Epithelial cell of esophagus (primary cell): Measurements from ENCODE around the gene IZUMO4.

Experiments
- DNase-seq: peaks from one replicate; pipeline ENCODE4 v3.0.0; 2010; ENCODE audit warnings: low read depth
- H3K4me3 ChIP-seq: 2 replicates; pipeline ENCODE4 v1.5.1; 2011; ENCODE audit warnings: mild to moderate bottlenecking, low read length, control low read depth
- TF ChIP-seq, protein P1 (sequence below): IDR thresholded peaks from 2 replicates; pipeline ENCODE4 v1.5.1; 2011; ENCODE audit warnings: low read depth, mild to moderate bottlenecking, low read length, control low read depth, inconsistent platforms; ENCODE audit not compliant: insufficient read depth; ENCODE audit errors: missing control alignments

IZUMO4 gene

DNA sequence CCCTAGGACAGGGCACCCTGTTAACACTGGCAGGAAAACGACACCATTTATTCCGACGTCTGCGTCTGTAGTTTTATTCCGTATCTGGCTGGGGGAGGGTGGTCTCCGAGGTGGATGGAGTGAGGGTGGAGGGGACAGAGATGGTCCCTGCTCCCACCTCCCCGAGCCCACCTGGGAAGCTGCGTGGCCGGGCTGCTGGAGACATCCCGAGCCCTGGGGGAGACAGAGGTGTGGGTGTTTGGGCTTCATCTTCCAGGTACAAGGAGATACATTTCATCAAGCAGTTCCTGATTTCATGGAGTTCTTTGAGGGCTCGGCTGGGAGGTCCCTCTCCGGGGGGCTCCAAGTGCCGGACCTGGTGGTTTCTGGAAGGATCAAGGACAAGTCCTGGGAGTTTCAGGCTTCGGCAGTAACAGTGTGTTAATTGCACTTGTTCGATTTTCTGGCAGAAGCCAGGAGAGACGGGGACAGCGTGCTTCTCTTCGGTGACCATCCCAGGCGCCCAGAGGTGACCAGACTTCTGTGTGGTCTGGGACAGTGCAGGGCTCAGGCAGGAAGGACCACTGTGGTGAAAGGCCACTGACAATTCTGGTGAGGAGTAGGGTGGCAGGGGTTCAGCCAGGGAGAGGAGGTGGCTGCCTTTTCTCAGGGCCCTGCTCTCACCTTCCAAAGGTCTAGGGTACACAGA is 25.6 kb upstream of the IZUMO4 start:
- TF ChIP-seq, protein P1, sequence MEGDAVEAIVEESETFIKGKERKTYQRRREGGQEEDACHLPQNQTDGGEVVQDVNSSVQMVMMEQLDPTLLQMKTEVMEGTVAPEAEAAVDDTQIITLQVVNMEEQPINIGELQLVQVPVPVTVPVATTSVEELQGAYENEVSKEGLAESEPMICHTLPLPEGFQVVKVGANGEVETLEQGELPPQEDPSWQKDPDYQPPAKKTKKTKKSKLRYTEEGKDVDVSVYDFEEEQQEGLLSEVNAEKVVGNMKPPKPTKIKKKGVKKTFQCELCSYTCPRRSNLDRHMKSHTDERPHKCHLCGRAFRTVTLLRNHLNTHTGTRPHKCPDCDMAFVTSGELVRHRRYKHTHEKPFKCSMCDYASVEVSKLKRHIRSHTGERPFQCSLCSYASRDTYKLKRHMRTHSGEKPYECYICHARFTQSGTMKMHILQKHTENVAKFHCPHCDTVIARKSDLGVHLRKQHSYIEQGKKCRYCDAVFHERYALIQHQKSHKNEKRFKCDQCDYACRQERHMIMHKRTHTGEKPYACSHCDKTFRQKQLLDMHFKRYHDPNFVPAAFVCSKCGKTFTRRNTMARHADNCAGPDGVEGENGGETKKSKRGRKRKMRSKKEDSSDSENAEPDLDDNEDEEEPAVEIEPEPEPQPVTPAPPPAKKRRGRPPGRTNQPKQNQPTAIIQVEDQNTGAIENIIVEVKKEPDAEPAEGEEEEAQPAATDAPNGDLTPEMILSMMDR, result no peak
- H3K4me3 ChIP-seq, result no peak overlapping the region
- no peak for DNase-seq

DNA sequence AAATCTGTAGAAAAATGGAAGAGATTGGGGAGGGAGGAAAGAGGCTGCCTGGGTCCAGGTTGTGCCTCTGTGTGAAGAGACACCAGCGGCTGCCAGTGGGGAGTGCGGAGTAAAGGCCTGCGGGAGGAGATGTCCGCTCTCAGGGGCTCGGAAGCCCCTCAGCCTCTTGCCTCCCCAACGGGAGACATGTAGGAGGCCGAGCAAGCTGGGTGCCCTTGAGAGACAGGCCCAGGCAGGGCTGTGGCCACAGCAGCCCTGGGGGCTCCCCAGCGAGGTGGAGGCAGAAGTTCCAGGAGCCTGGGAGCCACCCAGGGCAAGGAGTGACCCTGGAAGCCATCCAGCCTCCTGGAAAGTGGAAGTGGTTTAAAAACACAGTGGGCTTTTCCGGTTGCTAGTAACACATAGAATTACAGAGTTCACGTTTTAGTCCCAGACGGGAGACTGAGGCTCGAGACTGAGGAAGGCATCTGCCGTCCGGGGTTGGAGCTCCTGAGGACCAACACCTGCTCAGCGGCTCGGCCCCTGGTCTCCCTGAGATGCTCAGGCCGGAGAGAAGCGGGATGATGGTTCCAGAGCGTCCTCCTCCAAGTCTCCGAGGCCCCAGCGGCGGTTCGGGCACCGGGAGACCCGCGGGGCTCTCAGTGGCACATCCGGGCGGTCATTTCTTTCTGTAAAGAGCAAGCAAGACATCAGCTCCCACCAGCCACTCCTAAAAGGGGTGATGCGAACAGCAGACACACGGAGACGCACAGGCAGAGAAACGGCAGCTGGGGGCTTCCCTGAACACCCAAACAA is 23.8 kb upstream of the IZUMO4 start:
- DNase-seq, result no peak
- TF ChIP-seq, protein P1, result no peak
- H3K4me3 ChIP-seq, result no peak overlapping the region

DNA sequence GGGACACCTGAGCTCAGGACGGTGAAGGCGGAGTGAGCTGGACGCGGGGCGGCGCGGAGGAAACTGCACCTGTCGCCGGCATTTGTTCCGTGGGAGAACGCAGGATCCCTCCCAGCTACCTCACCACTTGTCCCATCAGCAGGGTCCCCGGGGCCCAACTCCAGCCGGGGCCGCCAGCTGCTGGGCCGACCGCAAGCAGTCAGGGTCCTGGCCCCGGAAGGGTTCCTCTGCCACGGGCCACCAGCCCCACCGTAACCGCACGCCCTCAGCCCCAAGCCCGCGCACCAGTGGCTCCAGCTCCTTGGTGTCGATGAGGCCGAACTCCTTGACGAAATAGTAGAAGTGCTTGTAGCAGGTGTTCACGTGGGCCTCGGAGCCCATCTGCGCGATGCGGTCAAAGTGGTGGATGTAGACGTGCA is 20.2 kb upstream of the IZUMO4 start:
- DNase-seq, result no peak
- H3K4me3 ChIP-seq, result no peak overlapping the region
- TF ChIP-seq, protein P1, result no peak

DNA sequence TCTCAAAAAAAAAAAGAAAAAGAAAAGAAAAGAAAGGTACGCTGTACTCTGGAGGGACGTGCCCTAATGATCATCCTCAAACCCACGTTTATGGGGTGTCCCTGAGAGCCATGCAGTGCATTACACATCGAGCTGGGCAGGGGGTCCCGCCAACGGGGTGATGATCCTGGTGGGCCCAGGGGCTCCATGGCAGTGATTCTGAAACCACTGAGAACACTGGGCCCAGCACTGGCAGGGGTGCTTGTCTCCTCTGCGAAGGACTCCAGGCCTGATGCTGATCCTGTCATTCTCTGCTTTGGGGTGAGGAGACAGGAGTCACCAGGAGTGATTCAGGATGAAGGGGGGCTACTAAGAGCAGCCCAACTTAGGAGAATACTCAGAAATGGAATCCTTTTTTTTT is 19.3 kb upstream of the IZUMO4 start:
- no peak overlapping the region for H3K4me3 ChIP-seq
- no peak for DNase-seq
- TF ChIP-seq, protein P1, result no peak

DNA sequence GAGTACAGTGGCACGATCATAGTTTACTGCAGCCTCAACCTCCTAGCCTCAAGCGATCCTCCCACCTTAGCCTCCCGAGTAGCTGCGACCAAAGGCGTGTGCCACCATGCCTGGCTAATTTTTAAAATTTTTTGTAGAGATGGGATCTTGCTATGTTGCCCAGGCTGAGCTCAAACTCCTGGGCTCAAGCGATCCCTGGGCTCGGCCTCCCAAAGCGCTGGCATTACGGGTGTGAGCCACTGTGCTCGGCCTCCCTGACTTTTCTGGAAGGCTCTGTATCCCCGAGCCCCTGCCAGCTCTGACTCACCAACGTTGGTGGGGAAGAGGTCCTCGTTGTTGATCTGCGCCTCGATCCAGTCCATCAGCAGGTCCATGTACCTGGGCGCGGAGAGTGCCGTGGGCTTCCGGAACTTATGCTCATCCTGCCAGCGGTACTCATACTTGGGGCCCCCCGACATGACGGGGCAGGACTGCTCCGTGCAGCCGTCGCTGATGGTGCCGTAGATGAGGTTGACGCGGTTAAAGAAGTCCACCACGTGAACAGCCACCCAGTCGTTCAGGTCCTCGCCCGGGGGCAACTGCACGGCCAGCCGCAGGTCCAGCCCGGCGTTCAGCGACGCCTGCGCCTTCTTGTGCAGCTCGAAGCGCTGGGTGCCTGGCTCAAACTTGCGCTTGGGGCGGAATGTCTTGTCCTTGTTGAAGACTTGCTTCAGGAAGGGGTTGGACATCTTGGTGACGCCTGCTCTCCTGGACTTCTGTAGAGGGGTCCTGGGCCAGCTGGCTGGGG is 18.7 kb upstream of the IZUMO4 start:
- no peak for DNase-seq
- TF ChIP-seq, protein P1, result no peak
- no peak overlapping the region for H3K4me3 ChIP-seq

DNA sequence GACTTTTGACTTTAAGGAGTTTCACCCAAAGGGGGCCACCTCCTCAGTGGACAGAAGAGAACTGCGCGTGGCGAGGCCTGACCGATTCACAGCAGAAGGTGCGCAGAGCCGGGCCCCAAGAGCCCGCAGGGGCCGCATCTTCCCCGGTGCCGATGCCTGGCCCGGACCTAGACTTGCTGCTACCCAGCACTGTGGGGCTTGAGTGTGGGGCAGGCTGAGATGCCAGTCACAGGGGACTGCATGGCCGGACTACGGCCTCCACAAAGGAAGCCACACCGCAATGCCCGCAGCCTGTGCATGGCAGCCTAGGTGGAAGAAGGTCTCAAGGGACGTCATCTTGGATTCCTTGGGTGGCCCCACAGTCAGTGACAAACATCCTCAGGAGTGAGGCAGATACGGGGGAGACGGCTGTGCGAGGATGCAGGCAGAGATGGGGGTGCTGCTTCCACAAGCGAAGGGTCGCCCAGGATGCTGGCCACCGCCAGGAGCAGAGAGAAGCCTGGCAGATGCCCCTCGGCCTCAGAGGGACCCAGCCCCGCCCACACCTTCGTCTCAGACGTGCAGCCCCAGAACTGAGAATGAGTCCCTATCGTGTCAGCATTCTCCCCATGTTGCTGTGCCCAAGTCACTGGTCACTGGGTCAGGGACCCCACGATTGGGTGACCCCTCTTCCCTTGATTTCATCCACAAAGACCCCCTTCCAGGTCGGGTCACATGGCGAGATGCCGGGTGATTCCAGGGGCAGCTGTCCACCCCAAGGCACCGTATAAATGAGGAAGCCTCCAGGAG is 17.4 kb upstream of the IZUMO4 start:
- no peak overlapping the region for H3K4me3 ChIP-seq
- TF ChIP-seq, protein P1, result no peak
- DNase-seq, result no peak
